HEK293 (cell line): ENCODE data around the gene EHD2.
A peak's percentile ranks its signal among the peaks of the same experiment; 100 is the strongest.

Experiments
- CTCF ChIA-PET: fragments of 350-600 bp; formaldehyde crosslinking; extraction: SDS; loops from one replicate; lab custom pipeline; 2021; ENCODE audit warnings: antibody characterized with exemption; lab: Yijun Ruan, JAX
- POLR2A ChIA-PET: fragments of 300-600 bp; formaldehyde crosslinking; extraction: SDS; loops from one replicate; lab custom pipeline; 2020; ENCODE audit warnings: antibody characterized with exemption, inconsistent platforms; lab: Yijun Ruan, JAX
- H3K27ac ChIP-seq: fragments of 200-500 bp; sonication (Bioruptor generic); 2 replicates; pipeline ENCODE4 v1.5.1; 2014; ENCODE audit warnings: low read depth, low read length, control low read depth, inconsistent platforms; ENCODE audit errors: extremely low read depth
- H3K36me3 ChIP-seq, 2 experiments: fragments of 200-500 bp in 1 of 2; sonication (Bioruptor generic) in 1 of 2; 1 replicate in 1 of 2; 2 replicates in 1 of 2; pipeline ENCODE4 v1.5.1; 2014 to 2017; ENCODE audit warnings: inconsistent platforms in 2 of 2, low read length in 2 of 2; ENCODE audit not compliant: control insufficient read depth in 2 of 2, insufficient read depth in 1 of 2
- H3K4me1 ChIP-seq: fragments of 200-500 bp; sonication (Bioruptor generic); 2 replicates; pipeline ENCODE4 v1.5.1; 2014; ENCODE audit warnings: mild to moderate bottlenecking, low read length, inconsistent platforms; ENCODE audit not compliant: control insufficient read depth, insufficient read depth
- H3K4me3 ChIP-seq: 2 replicates; pipeline ENCODE4 v1.5.1; 2011; ENCODE audit warnings: low read depth, mild to moderate bottlenecking, control low read depth, low read length, moderate library complexity
- H3K9me3 ChIP-seq: fragments of 200-500 bp; sonication (Bioruptor generic); 2 replicates; pipeline ENCODE4 v1.5.1; 2014; ENCODE audit warnings: low read depth, low read length, inconsistent platforms; ENCODE audit not compliant: control insufficient read depth, insufficient read depth
- EGR2 ChIP-seq: fragments of 450-650 bp; formaldehyde crosslinking; IDR thresholded peaks from 2 replicates; pipeline ENCODE4 v1.5.1; 2016; ENCODE audit warnings: low read depth, missing biosample characterization, missing genetic modification characterization
- FEZF1 ChIP-seq: fragments of 450-650 bp; formaldehyde crosslinking; IDR thresholded peaks from 2 replicates; pipeline ENCODE4 v1.5.1; 2016; ENCODE audit warnings: missing biosample characterization, missing genetic modification characterization
- GFI1B ChIP-seq: fragments of 450-650 bp; formaldehyde crosslinking; IDR thresholded peaks from 2 replicates; pipeline ENCODE4 v1.5.1; 2016; ENCODE audit warnings: missing biosample characterization, missing genetic modification characterization
- GLIS1 ChIP-seq: fragments of 450-650 bp; formaldehyde crosslinking; IDR thresholded peaks from 2 replicates; pipeline ENCODE4 v1.5.1; 2016; ENCODE audit warnings: missing biosample characterization, missing genetic modification characterization
- IKZF3 ChIP-seq: fragments of 450-650 bp; IDR thresholded peaks from 2 replicates; pipeline ENCODE4 v1.5.0; 2018; ENCODE audit warnings: missing biosample characterization, mild to moderate bottlenecking, missing genetic modification characterization, moderate library complexity
- KLF7 ChIP-seq: fragments of 450-650 bp; formaldehyde crosslinking; IDR thresholded peaks from 2 replicates; pipeline ENCODE4 v1.5.1; 2016; ENCODE audit warnings: missing biosample characterization, missing genetic modification characterization, borderline replicate concordance
- MYNN ChIP-seq: fragments of 450-650 bp; formaldehyde crosslinking; IDR thresholded peaks from 2 replicates; pipeline ENCODE4 v1.5.1; 2016; ENCODE audit warnings: missing biosample characterization, missing genetic modification characterization, borderline replicate concordance
- PRDM1 ChIP-seq: fragments of 450-650 bp; formaldehyde crosslinking; IDR thresholded peaks from 2 replicates; pipeline ENCODE4; 2016; ENCODE audit warnings: missing biosample characterization, missing genetic modification characterization
- ZNF112 ChIP-seq: fragments of 450-650 bp; formaldehyde crosslinking; IDR thresholded peaks from 2 replicates; pipeline ENCODE4 v1.5.0; 2017; ENCODE audit warnings: missing biosample characterization, missing genetic modification characterization
- ZNF114 ChIP-seq: fragments of 450-650 bp; formaldehyde crosslinking; IDR thresholded peaks from 2 replicates; pipeline ENCODE4 v1.5.0; 2017; ENCODE audit warnings: missing biosample characterization, missing genetic modification characterization
- ZNF121 ChIP-seq: fragments of 450-650 bp; formaldehyde crosslinking; IDR thresholded peaks from 2 replicates; pipeline ENCODE4 v1.5.1; 2016; ENCODE audit warnings: missing biosample characterization, missing genetic modification characterization
- ZNF2 ChIP-seq: fragments of 450-650 bp; formaldehyde crosslinking; IDR thresholded peaks from 2 replicates; pipeline ENCODE4 v1.5.1; 2016; ENCODE audit warnings: missing biosample characterization, missing genetic modification characterization
- ZNF223 ChIP-seq: fragments of 450-650 bp; formaldehyde crosslinking; IDR thresholded peaks from 2 replicates; pipeline ENCODE4 v1.5.1; 2016; ENCODE audit warnings: missing biosample characterization, missing genetic modification characterization
- ZNF311 ChIP-seq: fragments of 450-650 bp; formaldehyde crosslinking; IDR thresholded peaks from 2 replicates; pipeline ENCODE4 v1.5.1; 2017; ENCODE audit warnings: missing biosample characterization, missing genetic modification characterization, borderline replicate concordance
- ZNF324 ChIP-seq: fragments of 450-650 bp; formaldehyde crosslinking; IDR thresholded peaks from 2 replicates; pipeline ENCODE4 v1.5.1; 2016; ENCODE audit warnings: missing biosample characterization, missing genetic modification characterization
- ZNF423 ChIP-seq: fragments of 450-650 bp; formaldehyde crosslinking; IDR thresholded peaks from 2 replicates; pipeline ENCODE4 v1.5.1; 2016; ENCODE audit warnings: missing biosample characterization, missing genetic modification characterization
- ZNF521 ChIP-seq: fragments of 450-650 bp; formaldehyde crosslinking; IDR thresholded peaks from 2 replicates; pipeline ENCODE4 v1.5.1; 2017; ENCODE audit warnings: missing biosample characterization, mild to moderate bottlenecking, missing genetic modification characterization
- ZNF558 ChIP-seq: fragments of 450-650 bp; formaldehyde crosslinking; IDR thresholded peaks from 2 replicates; pipeline ENCODE4 v1.5.1; 2016; ENCODE audit warnings: missing biosample characterization, missing genetic modification characterization
- ZNF623 ChIP-seq: fragments of 450-650 bp; formaldehyde crosslinking; IDR thresholded peaks from 2 replicates; pipeline ENCODE4 v1.5.1; 2016; ENCODE audit warnings: missing biosample characterization, missing genetic modification characterization
- ZNF660 ChIP-seq: fragments of 450-650 bp; IDR thresholded peaks from 2 replicates; pipeline ENCODE4 v1.5.1; 2018; ENCODE audit warnings: missing biosample characterization, mild to moderate bottlenecking, missing genetic modification characterization
- ZNF664 ChIP-seq: fragments of 450-650 bp; formaldehyde crosslinking; IDR thresholded peaks from 2 replicates; pipeline ENCODE4 v1.5.1; 2016; ENCODE audit warnings: missing biosample characterization, missing genetic modification characterization
- ZNF76 ChIP-seq: fragments of 450-650 bp; formaldehyde crosslinking; IDR thresholded peaks from 2 replicates; pipeline ENCODE4; 2016; ENCODE audit warnings: low read depth, missing biosample characterization, missing genetic modification characterization, borderline replicate concordance
- ZNF768 ChIP-seq: fragments of 450-650 bp; formaldehyde crosslinking; IDR thresholded peaks from 2 replicates; pipeline ENCODE4 v1.5.1; 2018; ENCODE audit warnings: missing biosample characterization, mild to moderate bottlenecking, missing genetic modification characterization
- ZNF777 ChIP-seq: fragments of 450-650 bp; formaldehyde crosslinking; IDR thresholded peaks from 2 replicates; pipeline ENCODE4 v1.5.1; 2017; ENCODE audit warnings: missing biosample characterization, missing genetic modification characterization, borderline replicate concordance
- ZNF791 ChIP-seq: fragments of 450-650 bp; formaldehyde crosslinking; IDR thresholded peaks from 2 replicates; pipeline ENCODE4 v1.5.1; 2016; ENCODE audit warnings: missing biosample characterization, missing genetic modification characterization
- TF ChIP-seq, protein P1 (sequence below): fragments of 450-650 bp; IDR thresholded peaks from 2 replicates; pipeline ENCODE4 v1.5.1; 2018; ENCODE audit warnings: missing biosample characterization, missing genetic modification characterization
- TF ChIP-seq, protein P2 (sequence below): sonication (generic); formaldehyde crosslinking; IDR thresholded peaks from 2 replicates; pipeline ENCODE4 v1.8.1; 2022; ENCODE audit warnings: mild to moderate bottlenecking, moderate library complexity, missing genetic modification reagents
- TF ChIP-seq, protein P3 (sequence below): fragments of 450-650 bp; formaldehyde crosslinking; IDR thresholded peaks from 2 replicates; pipeline ENCODE4 v1.5.1; 2017; ENCODE audit warnings: missing biosample characterization, missing genetic modification characterization

Gene EHD2

DNA sequence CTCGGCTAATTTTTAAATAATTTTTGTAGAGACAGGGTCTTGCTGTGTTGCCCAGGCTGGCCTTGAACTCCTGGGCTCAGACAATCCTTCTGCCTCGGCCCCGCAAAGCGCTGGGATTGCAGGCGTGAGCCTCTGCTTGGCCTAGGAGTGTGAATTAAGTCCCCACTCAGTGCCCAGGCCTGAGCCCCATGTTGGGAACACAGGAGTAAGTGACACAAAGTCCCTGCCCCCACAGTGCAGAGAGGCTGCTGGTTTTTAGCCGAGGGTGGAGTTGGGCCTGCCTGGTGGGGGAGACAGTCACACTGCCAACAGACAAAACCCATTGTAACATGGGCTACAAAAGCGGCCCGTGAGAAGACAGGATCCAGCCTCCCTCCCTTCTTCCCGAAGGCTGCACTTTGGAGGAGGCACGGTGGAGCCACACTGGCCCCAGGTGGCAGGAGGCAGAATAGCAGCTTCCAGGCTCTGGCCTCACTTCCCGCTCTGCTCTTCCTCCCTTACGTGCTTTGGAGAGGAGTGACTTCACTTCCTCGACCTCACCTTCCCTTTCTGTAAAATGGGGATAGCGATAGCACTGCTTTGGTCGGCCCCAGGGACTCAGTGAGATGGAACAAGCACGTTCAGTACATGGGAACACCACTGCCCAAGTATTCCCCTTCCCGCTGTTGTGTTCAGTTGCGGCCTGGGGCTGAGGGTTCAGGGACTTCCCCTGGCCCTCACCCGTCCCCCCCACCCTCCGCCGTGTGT, 15.2 kb upstream of the EHD2 start (continued):
- TF ChIP-seq GLIS1 (tag by site-specific recombination) (peak; percentile 64; the same call in 1 of the 2 replicates), ZNF777 (tag by site-specific recombination) (no peak), IKZF3 (tag by site-specific recombination) (peak; percentile 73), ZNF114 (no peak), ZNF223 (tag by site-specific recombination) (no peak), ZNF768 (tag by site-specific recombination) (no peak), ZNF121 (tag by site-specific recombination) (peak; percentile 98)
- TF ChIP-seq, protein P1, sequence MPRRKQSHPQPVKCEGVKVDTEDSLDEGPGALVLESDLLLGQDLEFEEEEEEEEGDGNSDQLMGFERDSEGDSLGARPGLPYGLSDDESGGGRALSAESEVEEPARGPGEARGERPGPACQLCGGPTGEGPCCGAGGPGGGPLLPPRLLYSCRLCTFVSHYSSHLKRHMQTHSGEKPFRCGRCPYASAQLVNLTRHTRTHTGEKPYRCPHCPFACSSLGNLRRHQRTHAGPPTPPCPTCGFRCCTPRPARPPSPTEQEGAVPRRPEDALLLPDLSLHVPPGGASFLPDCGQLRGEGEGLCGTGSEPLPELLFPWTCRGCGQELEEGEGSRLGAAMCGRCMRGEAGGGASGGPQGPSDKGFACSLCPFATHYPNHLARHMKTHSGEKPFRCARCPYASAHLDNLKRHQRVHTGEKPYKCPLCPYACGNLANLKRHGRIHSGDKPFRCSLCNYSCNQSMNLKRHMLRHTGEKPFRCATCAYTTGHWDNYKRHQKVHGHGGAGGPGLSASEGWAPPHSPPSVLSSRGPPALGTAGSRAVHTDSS (tag by site-specific recombination), result peak; percentile 73

DNA sequence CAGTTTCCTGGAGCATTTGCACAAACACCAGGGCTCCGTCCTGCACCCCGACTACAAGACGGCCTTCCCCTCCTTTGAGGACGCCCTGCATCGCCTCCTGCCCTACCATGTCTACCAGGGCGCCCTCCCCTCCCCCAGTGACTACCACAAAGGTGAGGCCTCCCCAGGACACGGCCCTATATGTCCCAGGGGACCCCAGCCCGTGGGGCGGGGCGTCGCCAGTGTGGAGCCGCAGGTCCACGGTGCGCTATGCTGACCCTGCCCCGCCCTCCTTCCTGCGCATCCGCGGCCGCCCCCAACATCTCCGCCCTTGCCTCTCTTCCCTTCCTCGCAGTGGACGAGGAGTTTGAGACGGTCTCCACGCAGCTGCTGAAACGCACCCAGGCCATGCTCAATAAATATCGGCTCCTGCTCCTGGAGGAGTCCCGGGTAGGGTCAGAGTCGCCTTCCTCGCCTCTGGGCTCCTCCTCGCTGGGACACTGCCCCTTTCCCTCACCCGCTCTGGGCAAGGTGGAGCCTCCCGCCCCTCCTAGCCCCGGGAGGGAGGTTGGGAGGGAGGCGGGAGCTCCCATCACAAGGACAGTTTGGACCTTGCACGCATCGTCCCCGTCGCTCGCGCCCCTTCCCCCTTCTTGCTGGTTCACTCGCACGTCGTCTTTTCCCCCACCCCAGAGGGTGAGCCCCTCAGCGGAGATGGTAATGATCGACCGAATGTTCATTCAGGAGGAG, 14.4 kb upstream of the EHD2 start:
- POLR2A ChIA-PET, result interaction anchor here (1.5 kb wide), 1 partner anchor 215 kb away, joined by 3 read pairs; the partner anchor contains the start of gene KPTN
- Histone ChIP-seq H3K4me1 (no peaks in the 10 kb centered on the region), H3K27ac (no peak overlapping the region), H3K4me3 (no peak overlapping the region), H3K36me3 (peaks cover 15 to 50% of the 10 kb centered on the region in 2 experiments; a peak in 2 of 3 replicates), H3K9me3 (no peaks in the 10 kb centered on the region)
- CTCF ChIA-PET, result interaction anchor here (0.6 to 6.4 kb wide), 42 partner anchors 8 to 576 kb away, joined by 3 to 102 read pairs (median 4); partner anchors contain the start of genes EHD2, KPTN, NAPA and NOP53
- TF ChIP-seq ZNF423 (no peak), ZNF324 (no peak)

DNA sequence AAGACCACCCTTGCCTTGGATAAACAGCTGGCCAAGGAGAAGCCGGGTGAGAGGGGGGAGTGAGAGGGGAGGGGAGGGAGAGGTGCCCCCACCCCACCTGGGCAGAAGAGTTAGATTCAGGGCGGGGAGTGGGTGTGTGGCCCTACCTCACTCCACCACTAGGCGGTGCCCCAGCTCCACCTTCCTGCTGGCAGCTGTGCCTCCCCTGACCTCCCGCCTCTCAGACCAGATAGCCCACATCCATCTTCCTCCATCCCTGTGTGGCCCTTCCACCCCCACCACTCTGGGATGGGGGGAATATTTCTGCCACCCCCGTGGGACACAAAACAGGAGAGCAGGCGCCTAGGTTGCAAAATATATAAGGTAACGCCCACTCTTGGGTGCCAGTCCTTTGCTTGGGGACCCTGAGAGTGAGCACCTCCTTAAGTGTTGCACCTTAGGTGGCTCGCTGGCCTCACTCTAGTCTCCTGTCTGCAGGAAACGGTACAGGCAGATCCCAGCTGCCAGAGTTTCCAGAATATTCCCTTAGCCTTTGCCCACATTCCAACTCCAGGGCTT, 13.8 kb upstream of the EHD2 start:
- ChIA-PET CTCF (interaction anchor here (0.5 to 6.4 kb wide), 40 partner anchors 8 to 415 kb away, joined by 3 to 102 read pairs (median 4); partner anchors contain the start of genes EHD2, KPTN, NAPA and NOP53), POLR2A (interaction anchor here (0.6 to 0.9 kb wide), 2 partner anchors 46 to 60 kb away, joined by 3 to 6 read pairs; partner anchors contain the start of gene NOP53)
- Histone ChIP-seq H3K4me1 (no peaks in the 10 kb centered on the region), H3K4me3 (no peak overlapping the region), H3K9me3 (no peaks in the 10 kb centered on the region), H3K27ac (no peak overlapping the region), H3K36me3 (peaks cover 17 to 50% of the 10 kb centered on the region in 2 experiments; a peak in 2 of 3 replicates)
- TF ChIP-seq GFI1B (no peak), ZNF311 (tag by site-specific recombination) (no peak), KLF7 (tag by site-specific recombination) (no peak), EGR2 (tag by site-specific recombination) (peak; percentile 84), ZNF660 (tag by site-specific recombination) (0 out of 2 replicates have a peak, but pooled peaks have one; percentile 20), IKZF3 (tag by site-specific recombination) (no peak), ZNF2 (no peak), ZNF76 (tag by site-specific recombination) (no peak), FEZF1 (tag by site-specific recombination) (no peak), ZNF112 (tag by site-specific recombination) (no peak), ZNF664 (tag by site-specific recombination) (no peak), PRDM1 (tag by site-specific recombination) (no peak), ZNF791 (tag by site-specific recombination) (no peak), MYNN (no peak), ZNF623 (tag by site-specific recombination) (no peak), ZNF558 (tag by site-specific recombination) (no peak), ZNF521 (tag by site-specific recombination) (no peak)
- TF ChIP-seq, protein P2, sequence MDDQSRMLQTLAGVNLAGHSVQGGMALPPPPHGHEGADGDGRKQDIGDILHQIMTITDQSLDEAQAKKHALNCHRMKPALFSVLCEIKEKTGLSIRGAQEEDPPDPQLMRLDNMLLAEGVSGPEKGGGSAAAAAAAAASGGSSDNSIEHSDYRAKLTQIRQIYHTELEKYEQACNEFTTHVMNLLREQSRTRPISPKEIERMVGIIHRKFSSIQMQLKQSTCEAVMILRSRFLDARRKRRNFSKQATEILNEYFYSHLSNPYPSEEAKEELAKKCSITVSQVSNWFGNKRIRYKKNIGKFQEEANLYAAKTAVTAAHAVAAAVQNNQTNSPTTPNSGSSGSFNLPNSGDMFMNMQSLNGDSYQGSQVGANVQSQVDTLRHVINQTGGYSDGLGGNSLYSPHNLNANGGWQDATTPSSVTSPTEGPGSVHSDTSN, result no peak
- TF ChIP-seq, protein P3, sequence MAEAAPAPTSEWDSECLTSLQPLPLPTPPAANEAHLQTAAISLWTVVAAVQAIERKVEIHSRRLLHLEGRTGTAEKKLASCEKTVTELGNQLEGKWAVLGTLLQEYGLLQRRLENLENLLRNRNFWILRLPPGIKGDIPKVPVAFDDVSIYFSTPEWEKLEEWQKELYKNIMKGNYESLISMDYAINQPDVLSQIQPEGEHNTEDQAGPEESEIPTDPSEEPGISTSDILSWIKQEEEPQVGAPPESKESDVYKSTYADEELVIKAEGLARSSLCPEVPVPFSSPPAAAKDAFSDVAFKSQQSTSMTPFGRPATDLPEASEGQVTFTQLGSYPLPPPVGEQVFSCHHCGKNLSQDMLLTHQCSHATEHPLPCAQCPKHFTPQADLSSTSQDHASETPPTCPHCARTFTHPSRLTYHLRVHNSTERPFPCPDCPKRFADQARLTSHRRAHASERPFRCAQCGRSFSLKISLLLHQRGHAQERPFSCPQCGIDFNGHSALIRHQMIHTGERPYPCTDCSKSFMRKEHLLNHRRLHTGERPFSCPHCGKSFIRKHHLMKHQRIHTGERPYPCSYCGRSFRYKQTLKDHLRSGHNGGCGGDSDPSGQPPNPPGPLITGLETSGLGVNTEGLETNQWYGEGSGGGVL (tag by site-specific recombination), result peak; percentile 69
